SW480 (cell line): ENCODE measurements around the gene GRID1.

Experiments
- DNase-seq: peaks from one replicate; pipeline ENCODE4 v3.0.0-alpha.2; 2016; ENCODE audit warnings: low spot score

GRID1 gene

GRCh38 chr10:86292462-86293395, 73.9 kb downstream of the GRID1 start:
- DNase-seq, result no peak

GRCh38 chr10:86291616-86292340, 74.8 kb downstream of the GRID1 start:
- no peak for DNase-seq

GRCh38 chr10:86290933-86291615, 75.5 kb downstream of the GRID1 start:
- no peak for DNase-seq

GRCh38 chr10:86289577-86289868, 77.1 kb downstream of the GRID1 start:
- DNase-seq, result no peak

- no peak for DNase-seq
Measured at GRCh38 chr10:86288695-86289576, 77.7 kb downstream of the GRID1 start.

GRCh38 chr10:86287966-86288579, 78.5 kb downstream of the GRID1 start:
- no peak for DNase-seq

GRCh38 chr10:86287110-86287793, 79.3 kb downstream of the GRID1 start:
- no peak for DNase-seq

- DNase-seq, result no peak
Measured at GRCh38 chr10:86286236-86287109, 80.1 kb downstream of the GRID1 start.

- DNase-seq, result no peak
Measured at GRCh38 chr10:86285136-86285790, 81.3 kb downstream of the GRID1 start.

GRCh38 chr10:86284355-86285105, 82.1 kb downstream of the GRID1 start:
- no peak for DNase-seq

- no peak for DNase-seq
Measured at GRCh38 chr10:86283466-86284287, 82.9 kb downstream of the GRID1 start.

- DNase-seq, result no peak
Measured at GRCh38 chr10:86282664-86283465, 83.7 kb downstream of the GRID1 start.

GRCh38 chr10:86281396-86281795, 85.2 kb downstream of the GRID1 start:
- DNase-seq, result no peak

GRCh38 chr10:86269332-86269731, 97.3 kb downstream of the GRID1 start:
- DNase-seq, result no peak

- no peak for DNase-seq
Measured at GRCh38 chr10:86267286-86268195, 99.1 kb downstream of the GRID1 start.
